Activated CD8-positive, alpha-beta memory T cell treated with anti-CD3 and anti-CD28 coated beads, Interleukin-2, amount 50 U/mL, for 4 hours (primary cell): ENCODE data around the gene ZNF584.
"Not testable (repeated sequence)": the region's sequence is repeated elsewhere in the genome, so short reads cannot be mapped to it uniquely, and the experiment has no call there.

ENCODE experiments used
- DNase-seq: peaks from one replicate; pipeline ENCODE4 v3.0.0-alpha.2; 2020

The ZNF584 gene

DNA sequence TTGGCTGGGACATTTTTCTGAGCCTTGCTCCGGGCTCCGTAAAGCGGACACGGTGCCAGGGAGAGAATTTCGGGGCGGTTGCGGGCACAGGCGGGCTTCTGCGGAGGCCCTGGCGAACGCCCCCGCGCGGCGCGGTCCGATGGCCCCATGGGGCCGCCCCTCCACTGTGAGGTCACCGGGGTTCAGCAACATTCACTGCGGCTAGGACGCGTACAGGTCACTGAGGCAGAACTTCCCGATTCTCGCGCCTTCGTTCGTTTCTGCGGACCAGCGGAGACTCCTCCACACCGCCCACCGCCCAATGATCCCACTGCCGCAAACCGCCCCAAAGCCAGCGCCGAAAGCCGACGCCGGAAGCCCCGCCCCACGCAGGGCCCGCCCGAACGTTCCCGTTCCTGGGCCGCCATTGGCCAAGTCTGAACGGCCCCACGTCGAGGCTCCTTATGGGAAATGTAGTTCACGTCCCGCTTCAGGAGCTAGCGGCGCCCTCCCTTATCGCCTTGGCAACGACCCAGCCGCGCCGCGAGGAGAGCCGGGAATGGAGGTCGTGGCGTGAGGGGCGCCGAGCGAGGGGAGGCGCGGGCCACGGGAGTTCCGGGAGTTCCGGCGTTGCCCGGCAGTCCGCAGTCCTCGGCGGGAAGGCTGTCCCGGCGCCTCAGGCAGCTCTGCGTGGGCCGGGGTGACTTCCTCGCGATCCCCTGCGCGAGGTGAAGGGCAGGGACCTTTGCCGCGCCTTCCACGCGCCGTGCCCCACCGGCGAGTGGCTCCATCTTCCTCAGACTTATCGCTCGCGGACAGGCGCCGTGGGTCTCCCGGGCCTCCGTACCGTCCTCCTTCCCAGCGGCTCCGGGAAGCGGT lies at the start of gene ZNF584:
Gene ZNF584, plus strand, starts transcription at position 498 of the 858 bp plus-strand sequence. CDS start 499 bp downstream, outside the sequence.
- peak; percentile 95 for DNase-seq

DNA sequence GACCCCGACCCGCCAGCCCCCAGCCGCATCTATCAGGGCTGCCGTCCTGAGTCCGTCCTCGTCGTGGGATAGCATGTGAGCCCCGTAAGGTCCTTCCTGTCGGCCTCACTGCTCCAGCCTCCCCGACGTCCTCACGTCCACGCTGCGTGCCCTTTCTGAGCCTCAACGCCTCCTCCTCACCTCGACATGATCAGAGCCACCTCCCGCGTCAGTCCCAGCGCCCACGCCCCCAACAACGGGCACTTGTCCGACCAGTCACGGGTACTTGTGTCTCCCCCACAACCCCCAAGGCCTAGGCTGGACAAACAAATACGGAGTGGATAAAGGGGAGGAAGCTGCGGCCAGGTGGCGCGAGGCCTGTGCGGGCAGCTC lies 46.6 kb upstream of the ZNF584 start:
- DNase-seq, result peak; percentile 55

DNA sequence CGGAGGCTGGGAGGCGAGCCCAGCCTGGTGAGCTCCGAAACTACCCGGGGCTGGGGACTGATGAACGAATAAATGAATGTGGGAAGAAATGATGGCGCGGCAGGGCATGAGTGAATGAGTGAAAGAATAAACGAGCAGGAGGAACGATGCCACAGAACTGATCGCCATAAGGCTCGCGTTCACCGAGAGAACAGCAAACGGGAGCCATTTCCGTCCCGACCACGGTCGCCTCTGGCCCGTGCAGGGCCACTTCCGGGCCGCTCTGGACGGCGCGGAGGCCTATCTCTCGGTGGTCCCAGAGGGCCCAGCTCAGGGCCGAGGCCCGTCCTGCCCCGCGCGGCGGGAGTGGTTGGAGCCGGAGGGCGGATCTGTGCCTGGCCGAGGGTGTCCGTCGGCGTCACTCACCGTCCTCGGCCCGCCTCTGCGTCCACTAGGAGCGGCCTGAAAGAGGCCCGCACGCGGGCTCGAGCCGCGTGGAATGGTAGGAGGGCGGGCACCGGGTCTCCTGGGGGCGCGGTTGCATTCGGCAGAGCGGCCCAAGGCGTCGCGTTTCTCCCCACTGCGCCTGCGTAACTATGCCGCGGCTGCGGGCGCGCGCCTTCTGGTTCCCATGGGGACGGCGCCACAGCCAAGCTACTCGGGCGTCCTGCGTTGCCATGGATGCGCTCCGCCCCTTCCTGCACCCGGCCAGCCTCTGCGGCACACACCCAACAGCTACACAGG lies 46.0 kb upstream of the ZNF584 start, which contains the start of gene ZNF497:
Gene ZNF497, minus strand, starts transcription at position 480 of the 723 bp plus-strand sequence. CDS start 5,116 bp downstream, outside the sequence.
- DNase-seq, result peak; percentile 97

DNA sequence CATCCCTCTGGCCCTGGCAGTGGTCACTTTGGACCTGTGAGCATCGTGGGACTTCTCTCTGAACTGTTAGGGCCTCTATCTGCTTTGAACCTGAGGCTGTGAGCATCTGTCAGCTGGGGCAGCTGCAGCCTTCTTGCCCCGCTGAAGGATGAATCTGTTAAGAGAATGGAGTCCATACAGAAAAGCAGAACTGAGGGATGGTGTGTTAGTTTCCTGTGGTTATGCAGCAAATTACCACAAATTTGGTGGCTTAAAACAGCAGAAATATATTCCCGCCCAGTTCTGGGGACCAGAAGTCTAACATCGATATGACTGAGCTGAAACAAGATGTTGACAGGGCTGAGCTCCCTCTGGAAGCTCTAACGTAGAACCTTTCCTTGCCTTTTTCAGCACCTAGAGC lies 44.3 kb upstream of the ZNF584 start:
- DNase-seq, result no peak

DNA sequence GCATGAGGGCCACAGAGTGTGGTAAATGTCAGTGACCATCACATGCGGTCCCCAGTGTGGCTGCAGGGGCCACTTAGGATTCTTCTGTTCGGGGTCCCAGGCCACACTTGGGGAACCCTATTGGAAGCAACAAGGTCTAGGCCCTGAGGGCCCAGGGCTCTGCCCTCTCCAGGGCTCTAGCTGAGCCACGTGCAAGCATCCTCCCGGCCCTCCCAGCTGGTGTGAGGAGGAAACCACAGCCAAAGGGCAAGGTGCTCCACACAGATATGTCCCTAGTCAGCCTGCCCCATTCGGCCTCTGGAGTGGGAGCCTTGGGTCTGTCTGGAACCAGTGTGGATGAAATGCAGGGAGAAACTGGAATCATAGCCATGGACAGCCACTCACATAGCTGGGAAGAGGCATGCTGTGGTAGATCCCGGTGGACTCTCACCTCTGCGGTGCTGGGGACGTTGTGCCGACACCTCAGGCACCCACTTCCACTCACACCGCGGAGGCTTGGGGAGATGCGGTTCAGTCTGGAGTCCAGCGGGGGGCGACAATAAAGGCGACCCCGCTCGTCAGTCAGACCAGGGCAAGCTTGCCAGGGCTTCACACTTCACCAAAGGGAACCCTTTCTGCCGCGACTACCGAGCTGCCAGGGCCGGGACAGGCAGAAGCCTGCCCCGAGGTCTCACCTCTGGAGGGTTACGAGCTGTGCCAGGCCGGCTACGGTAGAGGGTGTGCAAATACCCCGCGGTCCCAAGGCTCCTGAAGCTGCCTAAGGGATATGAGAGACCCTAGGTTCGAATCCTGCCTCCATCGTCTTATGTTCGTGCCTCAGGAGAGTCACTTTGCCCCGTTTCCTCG lies 41.6 kb upstream of the ZNF584 start:
- no peak for DNase-seq

DNA sequence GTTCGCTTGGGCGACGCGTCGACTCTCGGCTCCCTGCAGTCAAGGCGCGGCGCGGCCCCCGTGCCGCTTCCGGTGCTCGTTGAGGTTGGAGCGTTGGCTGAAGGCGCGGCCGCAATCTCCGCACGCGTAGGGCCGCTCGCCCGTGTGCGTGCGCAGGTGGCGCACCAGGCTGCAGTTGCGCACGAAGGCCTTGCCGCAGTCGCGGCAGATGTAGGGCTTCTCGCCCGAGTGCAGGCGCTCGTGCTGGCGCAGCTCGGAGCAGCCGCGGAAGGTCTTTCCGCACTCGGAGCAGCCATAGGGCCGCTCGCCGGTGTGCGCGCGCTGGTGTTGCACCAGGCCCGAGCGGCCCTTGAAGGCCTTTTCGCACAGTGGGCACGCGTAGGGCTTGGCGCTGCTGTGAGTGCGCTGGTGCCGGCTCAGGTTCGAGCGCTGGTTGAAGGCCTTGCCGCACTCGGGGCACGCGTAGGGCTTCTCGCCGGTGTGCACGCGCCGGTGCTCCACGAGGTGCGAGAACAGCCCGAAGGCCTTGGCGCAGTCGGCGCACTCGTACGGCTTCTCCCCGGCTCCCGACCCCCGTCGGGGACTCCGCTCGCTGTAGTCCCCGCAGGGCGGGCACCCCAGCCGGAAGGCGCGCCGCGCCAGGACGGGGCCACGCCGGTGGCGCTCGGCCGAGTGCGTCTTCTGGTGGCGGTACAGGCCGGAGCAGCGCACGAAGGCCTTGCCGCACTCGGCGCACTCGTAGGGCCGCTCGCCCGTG lies 40.6 kb upstream of the ZNF584 start:
- no peak for DNase-seq

DNA sequence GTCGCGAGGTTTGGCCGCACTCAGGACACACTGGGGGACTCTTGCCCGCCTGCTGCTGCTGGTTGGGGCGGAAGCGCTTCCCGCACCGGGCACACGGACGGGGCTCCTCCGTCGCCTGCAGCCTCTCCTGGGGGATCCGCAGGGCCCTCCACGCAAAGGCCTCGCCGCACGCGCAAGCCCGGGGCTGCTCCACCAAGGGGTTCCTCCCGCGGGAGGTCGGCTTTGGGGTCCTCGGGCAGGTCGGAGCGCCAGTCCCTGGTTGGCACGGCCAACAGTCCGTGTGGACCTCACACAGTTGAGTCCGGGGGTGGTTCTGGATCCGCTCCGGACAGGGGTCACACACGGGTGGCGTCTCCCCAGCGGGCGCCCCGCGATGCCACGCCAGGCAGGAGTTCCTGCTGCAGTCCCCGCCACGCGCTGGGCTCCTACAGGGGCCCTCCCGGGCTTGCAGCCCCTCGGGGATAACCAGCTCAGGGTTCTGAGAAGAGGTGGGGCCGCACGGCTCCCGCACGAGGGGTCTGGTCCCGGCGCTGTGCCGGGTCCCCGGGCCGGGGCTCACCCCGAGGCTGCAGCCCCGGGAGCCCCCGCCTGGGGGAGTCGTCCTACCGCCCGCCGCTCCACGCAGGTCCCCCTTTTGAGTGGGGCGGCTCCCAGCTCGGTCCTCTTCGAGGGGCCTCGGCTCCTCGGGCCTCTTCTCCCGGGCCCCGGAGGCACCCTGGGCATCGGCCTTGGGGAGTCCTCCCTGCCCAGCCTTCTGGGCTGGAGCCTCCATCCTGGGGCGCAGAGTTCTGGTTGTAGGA lies 39.7 kb upstream of the ZNF584 start:
- no peak for DNase-seq

DNA sequence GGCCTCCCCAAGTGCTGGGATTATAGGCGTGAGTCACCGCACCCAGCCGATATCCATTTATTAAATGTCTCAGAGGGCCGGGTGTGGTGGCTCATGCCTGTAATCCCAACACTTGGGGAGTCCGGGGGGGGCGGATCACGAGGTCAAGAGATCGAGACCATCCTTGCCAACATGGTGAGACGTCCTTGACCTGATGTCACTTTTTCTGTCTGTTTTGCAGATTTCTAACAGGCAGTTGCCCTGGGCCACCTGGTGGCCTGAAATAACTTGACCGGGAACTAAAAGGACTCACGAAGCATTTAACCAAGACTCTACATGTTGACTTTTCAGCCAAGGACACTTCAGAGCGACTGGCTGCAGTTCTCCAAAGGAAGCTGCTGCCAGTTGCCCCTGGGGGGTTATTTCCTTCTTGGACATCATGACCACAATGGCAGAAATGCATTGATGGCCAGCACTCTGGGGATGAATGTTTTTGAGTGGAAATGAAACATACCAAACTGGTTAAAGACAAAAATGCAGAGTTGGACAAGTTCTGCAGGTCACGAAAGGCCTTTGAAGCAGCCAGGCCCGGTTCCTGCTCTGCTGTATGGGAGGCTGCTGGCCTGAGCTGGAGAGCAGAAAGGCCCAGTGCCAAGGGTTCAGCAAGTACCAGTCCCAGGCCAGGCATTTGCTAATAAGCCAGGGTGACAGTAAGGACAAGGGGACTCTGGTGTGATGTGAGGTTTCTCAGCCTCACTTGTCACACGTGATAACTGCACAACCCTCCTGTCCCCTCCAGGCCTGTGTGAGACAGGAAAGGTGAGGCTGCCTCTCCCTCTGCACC lies 35.9 kb upstream of the ZNF584 start:
- DNase-seq, result no peak

DNA sequence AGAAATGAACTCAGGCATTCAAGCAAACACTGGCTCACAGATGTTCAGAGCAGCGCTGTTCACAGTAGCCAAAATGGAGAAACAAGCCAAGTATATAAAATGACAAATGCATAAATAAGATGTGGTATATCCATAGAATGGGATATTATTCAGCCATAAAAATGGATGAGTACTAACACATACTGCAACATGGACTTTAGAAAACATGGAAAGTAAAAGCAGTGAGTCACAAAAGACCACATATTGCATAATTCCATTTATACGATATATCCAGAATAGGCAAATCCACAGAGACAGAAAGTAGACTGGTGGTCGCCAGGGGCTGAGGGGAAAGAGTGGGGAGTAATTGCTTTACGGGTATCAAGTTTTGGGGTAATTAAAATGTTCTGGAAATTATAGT lies 34.2 kb upstream of the ZNF584 start:
- no peak for DNase-seq

DNA sequence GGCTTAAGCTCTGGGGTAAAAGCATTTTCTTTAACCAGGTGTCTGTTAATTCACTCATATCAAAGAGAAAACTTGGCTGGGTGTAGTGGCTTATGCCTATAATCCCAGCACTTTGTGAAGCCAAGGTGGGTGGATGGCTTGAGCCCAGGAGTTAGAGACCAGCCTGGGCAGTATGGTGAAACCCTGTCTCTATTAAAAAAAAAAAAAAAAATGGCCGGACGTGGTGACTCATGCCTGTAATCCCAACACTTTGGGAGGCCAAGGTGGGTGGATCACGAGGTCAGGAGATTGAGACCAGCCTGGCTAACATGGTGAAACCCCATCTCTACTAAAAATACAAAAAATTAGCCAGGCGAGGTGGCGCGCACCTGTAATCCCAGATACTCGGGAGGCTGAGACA lies 31.7 kb upstream of the ZNF584 start:
- DNase-seq, result not testable (repeated sequence)

DNA sequence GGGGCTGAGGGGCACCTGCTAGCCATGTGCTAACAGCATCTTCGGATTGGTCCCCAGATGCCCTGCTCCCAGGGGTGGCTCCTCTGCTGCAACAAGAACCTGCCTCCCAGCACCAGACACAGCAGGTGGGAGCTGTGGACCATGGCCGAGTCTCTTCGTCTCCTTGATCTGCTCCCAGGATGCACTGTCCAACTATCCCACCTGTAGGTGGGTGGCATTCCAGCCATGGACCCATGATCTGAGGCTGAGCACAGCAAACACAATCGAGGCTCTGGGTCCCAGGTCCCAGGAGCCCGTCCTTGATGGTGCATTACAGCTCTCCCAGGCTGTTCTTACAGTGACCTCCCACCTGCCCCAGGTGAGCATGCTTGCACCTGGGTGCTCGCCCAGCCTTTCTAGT lies 29.2 kb upstream of the ZNF584 start:
- DNase-seq, result no peak

DNA sequence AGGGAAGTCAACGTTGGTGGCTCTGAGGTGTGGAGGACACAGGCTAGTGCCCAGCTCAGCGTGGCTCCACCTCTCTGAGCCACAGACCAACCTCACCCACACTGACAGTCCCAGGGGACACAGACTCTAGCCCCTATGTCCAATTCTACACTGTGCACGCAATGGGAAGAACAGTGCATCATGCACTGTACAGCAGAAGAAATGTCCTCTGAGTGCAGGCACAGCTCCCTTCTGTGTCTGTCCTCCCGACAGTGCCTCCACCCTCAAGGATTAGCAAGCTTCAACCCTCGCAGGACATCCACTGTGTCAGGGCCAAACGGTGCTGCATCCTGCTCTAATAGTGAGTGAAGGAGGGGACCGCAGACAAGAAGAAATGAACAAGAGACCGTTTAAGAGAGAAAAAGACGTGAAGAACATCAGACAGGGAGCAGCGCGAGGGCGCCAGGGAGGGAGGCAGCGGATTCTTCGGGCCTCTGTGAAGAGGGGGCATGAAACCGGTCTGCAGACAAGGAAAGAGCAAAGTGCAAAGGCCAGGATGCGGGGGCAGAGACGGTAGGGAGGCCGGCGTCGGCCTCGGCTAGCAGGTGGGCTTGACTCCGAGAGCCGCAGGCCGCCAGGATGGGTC lies 28.3 kb upstream of the ZNF584 start:
- no peak for DNase-seq

DNA sequence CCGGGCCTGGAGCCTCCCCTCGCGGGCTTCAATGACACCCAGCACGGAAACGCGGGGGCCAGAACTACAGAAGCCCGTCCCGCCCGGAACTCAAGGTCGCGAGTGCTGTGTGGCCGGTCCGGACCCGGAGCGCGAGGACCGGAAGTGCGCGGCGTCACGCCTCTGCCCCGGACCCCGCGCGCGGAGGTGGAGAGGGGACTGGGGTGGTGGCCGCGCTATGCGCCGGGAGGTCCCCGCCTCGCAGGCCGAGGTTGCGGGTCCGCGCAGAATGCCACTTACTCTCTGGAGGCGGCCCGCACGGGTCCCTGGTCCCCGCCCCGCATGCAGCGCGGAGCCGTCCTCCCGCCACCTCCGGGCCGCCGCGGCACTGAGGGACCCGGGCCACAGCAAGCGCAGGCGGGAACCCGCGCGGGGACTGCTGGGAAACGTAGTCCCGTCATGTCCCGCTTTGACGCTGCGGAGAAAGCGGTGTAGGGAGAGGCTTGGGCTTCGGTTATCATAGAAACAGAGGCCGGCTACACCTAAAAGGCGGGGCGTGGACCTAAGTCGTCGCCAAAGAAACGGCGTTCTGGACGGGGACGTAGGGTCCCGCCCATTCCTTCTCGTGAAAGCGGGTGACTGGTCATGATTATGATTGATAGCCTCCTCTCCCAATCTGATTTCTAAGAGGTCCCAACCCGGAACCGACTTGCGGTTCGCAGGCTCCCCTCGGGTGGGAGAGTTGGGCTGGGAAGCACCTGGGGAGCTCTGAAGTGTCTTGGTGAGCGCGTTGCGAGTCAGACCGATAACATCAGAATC lies 27.6 kb upstream of the ZNF584 start, which contains the start of gene ZNF837:
Gene ZNF837, minus strand, starts transcription at position 369 of the 798 bp plus-strand sequence. CDS start 11,698 bp downstream, outside the sequence.
- DNase-seq, result peak; percentile 96

DNA sequence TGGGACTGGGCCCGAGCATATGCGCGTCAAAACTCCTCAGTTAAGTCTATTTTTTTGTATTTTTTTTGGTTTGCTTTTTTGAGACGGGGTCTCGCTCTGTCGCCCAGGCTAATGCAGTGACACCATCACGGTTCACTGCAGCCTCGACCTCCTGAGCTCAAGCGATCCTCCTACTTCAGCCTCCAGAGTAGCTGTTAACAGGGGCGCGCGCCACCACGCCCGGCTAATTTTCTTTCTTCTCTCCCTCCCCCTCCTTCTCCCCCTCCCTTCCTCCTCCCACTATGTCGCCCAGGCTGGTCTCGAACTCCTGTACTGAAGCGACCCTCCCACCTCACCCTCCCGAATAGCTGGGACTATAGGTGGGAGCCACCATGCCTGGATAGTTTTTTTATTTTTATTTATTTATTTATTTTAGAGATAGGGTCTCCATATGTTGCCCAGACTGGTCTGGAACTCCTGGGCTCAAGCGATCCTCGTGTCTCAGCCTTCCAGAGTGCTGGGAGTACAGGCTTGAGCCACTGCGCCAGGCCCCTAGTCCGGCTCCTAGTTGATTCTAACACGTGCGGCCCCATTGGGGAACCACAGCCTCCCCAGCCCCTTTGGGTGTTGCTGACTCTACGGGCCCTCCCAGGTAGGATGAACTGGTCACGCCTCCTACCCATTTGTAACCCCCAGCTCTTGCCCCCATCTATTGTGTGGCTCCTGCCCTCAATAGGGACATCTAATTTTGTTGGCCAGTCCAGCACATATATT lies 26.8 kb upstream of the ZNF584 start:
- DNase-seq, result no peak

DNA sequence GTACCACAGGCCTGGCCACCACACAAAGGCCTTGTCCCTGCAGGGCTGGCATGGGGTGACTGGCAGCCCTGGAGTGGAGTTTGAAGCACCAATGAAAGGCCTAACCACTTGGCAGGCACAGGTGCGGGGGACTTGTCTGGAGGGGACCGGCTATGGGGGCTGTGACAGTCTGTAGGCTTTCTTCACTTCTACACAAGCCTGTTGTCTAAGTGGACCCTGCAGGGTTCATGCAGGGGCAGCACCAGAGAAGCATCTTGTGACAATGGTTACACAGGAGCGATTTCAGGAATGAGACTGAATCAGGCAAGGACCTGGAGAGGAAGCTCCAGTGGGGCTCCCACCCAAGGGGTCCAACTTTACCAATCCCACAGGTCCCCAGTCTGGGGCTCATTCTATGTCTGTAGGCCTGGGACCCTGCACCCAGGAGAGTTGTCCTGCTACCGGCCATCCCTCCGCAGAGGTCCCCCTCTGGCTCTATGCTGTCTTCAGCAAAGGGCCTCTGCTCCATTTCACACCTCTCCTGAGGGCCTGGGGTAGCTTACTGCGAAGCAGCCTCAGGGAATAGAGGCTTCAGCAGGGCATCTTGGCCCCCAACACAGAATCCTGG lies 25.3 kb upstream of the ZNF584 start:
- no peak for DNase-seq

DNA sequence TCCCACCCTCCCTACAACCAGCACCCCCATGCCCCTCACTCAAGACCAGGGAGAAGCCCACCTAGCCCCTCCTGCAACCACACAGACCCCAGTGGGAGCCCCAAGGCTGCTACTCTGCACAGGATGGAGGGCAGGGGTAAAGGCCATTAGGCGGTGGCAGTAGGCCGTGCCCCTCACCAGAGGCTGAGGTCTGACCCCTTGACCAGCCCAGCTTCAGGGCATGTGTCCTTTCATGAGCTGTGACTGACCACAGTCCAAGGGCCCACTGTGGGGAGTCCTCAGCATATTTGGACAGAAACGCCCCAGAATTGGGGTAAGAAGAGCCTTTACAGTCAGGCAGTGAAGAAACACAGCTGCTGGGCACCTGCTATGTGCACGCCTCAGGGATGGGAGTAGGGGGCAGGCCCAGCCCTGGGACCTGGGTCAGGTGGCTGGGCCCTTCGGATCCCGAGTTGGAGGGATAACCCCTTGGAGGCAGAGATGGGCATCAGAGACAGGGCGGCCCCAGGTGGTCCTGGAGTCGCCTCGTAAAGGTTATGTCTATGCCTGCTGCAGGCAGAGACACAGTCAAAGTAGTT lies 23.0 kb upstream of the ZNF584 start:
- DNase-seq, result no peak

DNA sequence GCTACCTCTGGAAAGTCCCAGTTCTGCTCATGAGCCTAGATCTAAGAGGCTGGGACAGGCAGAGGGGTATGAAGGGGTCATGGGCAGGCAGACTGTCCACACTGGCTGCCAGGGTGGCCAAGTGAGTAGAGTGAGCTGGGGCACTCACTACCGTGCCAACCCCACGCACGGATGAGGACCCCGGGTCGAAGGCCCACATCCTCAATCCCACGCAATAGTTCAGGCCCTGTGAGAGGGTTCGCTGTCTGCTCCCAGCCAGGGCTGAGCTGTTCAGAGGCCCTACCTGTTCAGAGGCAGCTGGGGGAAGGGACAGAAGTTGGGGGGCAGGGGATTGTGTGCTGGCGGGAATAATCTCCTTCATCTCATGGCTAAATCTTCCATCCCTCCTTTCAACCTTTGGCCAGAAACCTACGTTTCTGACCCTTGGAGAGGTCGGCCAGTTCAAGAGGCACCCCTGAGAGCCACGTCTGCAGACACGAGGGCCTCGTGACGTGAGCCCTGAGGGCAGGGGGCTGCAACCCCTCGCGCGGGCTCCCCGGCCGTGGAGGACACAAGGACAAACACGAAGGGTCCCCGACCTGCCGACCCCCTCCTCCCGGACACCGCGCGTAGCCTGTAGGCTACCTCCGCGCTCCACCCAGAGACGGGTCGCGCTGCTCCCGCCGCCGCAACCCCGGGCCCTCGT lies 22.4 kb upstream of the ZNF584 start:
- no peak for DNase-seq
